IMR-90 (cell line): ENCODE measurements around the gene MAN1A2. TPM values are rescaled to one million over a fixed set of nuclear protein-coding genes. Genes with fewer than 3 reads are reported as not detected.

Experiments used
- ATAC-seq: fragments of 200-7000 bp; cut with Tn5 transposase; 2 replicates; pipeline ENCODE4 v1.9.1; 2020; ENCODE audit warnings: low read depth, mild to moderate bottlenecking, moderate library complexity
- BruUV-seq: library from RNA; stranded (reverse); fragments of 400-500 nt; replicated peaks from 2 replicates; lab custom pipeline; 2021; lab: Mats Ljungman, UMichigan
- CTCF ChIA-PET: fragments of 300-600 bp; formaldehyde crosslinking; extraction: SDS; loops from one replicate; lab custom pipeline; 2021; ENCODE audit warnings: antibody characterized with exemption; lab: Yijun Ruan, JAX
- POLR2A ChIA-PET: fragments of 300-600 bp; sonication (Branson Sonifier 250); formaldehyde crosslinking; loops from one replicate; lab custom pipeline; 2022; ENCODE audit warnings: antibody characterized with exemption; ENCODE audit not compliant: unreplicated experiment; lab: Charles Lee
- DNase-seq: peaks from one replicate; pipeline ENCODE4 v3.0.0; 2013
- H2AFZ ChIP-seq: replicated peaks from 2 replicates; pipeline ENCODE3; 2013; ENCODE audit warnings: low read length, mild to moderate bottlenecking; ENCODE audit not compliant: poor library complexity
- H2AK5ac ChIP-seq: 2 replicates; pipeline ENCODE4 v1.6.1; 2013; ENCODE audit warnings: low read depth, low read length, inconsistent platforms
- H2AK9ac ChIP-seq: replicated peaks from 2 replicates; pipeline ENCODE3; 2013; ENCODE audit warnings: mild to moderate bottlenecking, low read depth, low read length, moderate library complexity; ENCODE audit not compliant: poor library complexity
- H2BK120ac ChIP-seq: 2 replicates; pipeline ENCODE4 v1.6.1; 2013; ENCODE audit warnings: low read depth, low read length, inconsistent platforms
- H2BK15ac ChIP-seq: 3 replicates; pipeline ENCODE4 v1.6.1; 2013; ENCODE audit warnings: low read depth, low read length, inconsistent platforms
- H2BK20ac ChIP-seq: 2 replicates; pipeline ENCODE4 v1.6.1; 2013; ENCODE audit warnings: low read depth, mild to moderate bottlenecking, inconsistent platforms, low read length, moderate library complexity
- H2BK5ac ChIP-seq: 2 replicates; pipeline ENCODE4 v1.6.1; 2013; ENCODE audit warnings: mild to moderate bottlenecking, low read depth, low read length, inconsistent platforms; ENCODE audit not compliant: poor library complexity, severe bottlenecking
- H3K14ac ChIP-seq: replicated peaks from 2 replicates; pipeline ENCODE4 v1.6.1; 2013; ENCODE audit warnings: low read depth, low read length, inconsistent platforms
- H3K18ac ChIP-seq: 2 replicates; pipeline ENCODE4 v1.6.1; 2013; ENCODE audit warnings: low read depth, low read length, control low read depth
- H3K23ac ChIP-seq: 2 replicates; pipeline ENCODE4 v1.6.1; 2013; ENCODE audit warnings: low read depth, low read length, inconsistent platforms
- H3K27ac ChIP-seq: 2 replicates; pipeline ENCODE4 v1.5.1; 2013; ENCODE audit warnings: mild to moderate bottlenecking, control low read depth, low read length; ENCODE audit not compliant: insufficient read depth
- H3K27me3 ChIP-seq: 2 replicates; pipeline ENCODE4 v1.6.1; 2013; ENCODE audit warnings: low read length; ENCODE audit not compliant: control insufficient read depth, insufficient read depth
- H3K36me3 ChIP-seq: 2 replicates; pipeline ENCODE4 v1.6.1; 2013; ENCODE audit warnings: low read length, mixed read lengths; ENCODE audit not compliant: control insufficient read depth, insufficient read depth
- H3K4ac ChIP-seq: 2 replicates; pipeline ENCODE4 v1.6.1; 2013; ENCODE audit warnings: low read depth, low read length, inconsistent platforms
- H3K4me1 ChIP-seq: 2 replicates; pipeline ENCODE4 v1.6.1; 2013; ENCODE audit warnings: low read length, mixed read lengths; ENCODE audit not compliant: control insufficient read depth, insufficient read depth
- H3K4me2 ChIP-seq: 2 replicates; pipeline ENCODE4 v1.6.1; 2013; ENCODE audit warnings: low read depth, mild to moderate bottlenecking, control low read depth, low read length, moderate library complexity
- H3K4me3 ChIP-seq: 2 replicates; pipeline ENCODE4 v1.5.1; 2013; ENCODE audit warnings: low read depth, mild to moderate bottlenecking, control low read depth, low read length, moderate library complexity; ENCODE audit not compliant: insufficient read depth
- H3K56ac ChIP-seq: 2 replicates; pipeline ENCODE4 v1.6.1; 2013; ENCODE audit warnings: low read length, inconsistent platforms; ENCODE audit not compliant: insufficient read depth; ENCODE audit errors: extremely low read depth
- H3K79me1 ChIP-seq, 2 experiments: 2 replicates each; pipeline ENCODE4 v1.6.1; 2013; ENCODE audit warnings: low read length in 2 of 2, inconsistent platforms in 1 of 2, low read depth in 1 of 2
- H3K9ac ChIP-seq: 2 replicates; pipeline ENCODE4 v1.6.1; 2013; ENCODE audit warnings: low read depth, low read length, control low read depth
- H3K9me1 ChIP-seq: 2 replicates; pipeline ENCODE4 v1.6.1; 2013; ENCODE audit warnings: low read length, inconsistent platforms; ENCODE audit not compliant: insufficient read depth
- H3K9me3 ChIP-seq: 2 replicates; pipeline ENCODE4 v1.6.1; 2013; ENCODE audit warnings: low read length; ENCODE audit not compliant: control insufficient read depth, insufficient read depth
- H4K20me1 ChIP-seq: 2 replicates; pipeline ENCODE4 v1.6.1; 2013; ENCODE audit warnings: low read length, inconsistent platforms; ENCODE audit not compliant: insufficient read depth
- H4K5ac ChIP-seq: 2 replicates; pipeline ENCODE4 v1.6.1; 2013; ENCODE audit warnings: mild to moderate bottlenecking, low read depth, low read length, control low read depth
- H4K8ac ChIP-seq, 2 experiments: 2 replicates each; pipeline ENCODE4 v1.6.1; 2013; ENCODE audit warnings: low read depth in 2 of 2, low read length in 2 of 2, control low read depth in 1 of 2, inconsistent platforms in 1 of 2
- H4K91ac ChIP-seq: 2 replicates; pipeline ENCODE4 v1.6.1; 2013; ENCODE audit warnings: low read depth, low read length, inconsistent platforms; ENCODE audit not compliant: insufficient read depth
- BHLHE40 ChIP-seq: fragments of 150-350 bp; IDR thresholded peaks from 2 replicates; pipeline ENCODE4 v1.6.1; 2016; ENCODE audit warnings: mild to moderate bottlenecking, low read depth, low read length
- CEBPB ChIP-seq: IDR thresholded peaks from 2 replicates; pipeline ENCODE4 v1.6.1; 2012; ENCODE audit warnings: low read depth, low read length, improper control_type of control experiment
- CHD1 ChIP-seq: IDR thresholded peaks from 2 replicates; pipeline ENCODE4 v1.6.1; 2012; ENCODE audit warnings: low read depth, low read length, improper control_type of control experiment
- FOS ChIP-seq: fragments of 150-350 bp; IDR thresholded peaks from 2 replicates; pipeline ENCODE4 v1.6.1; 2016; ENCODE audit warnings: low read depth, low read length
- MAFK ChIP-seq: IDR thresholded peaks from 2 replicates; pipeline ENCODE4 v1.6.1; 2012; ENCODE audit warnings: low read depth, low read length, improper control_type of control experiment
- MAZ ChIP-seq: IDR thresholded peaks from 2 replicates; pipeline ENCODE4 v1.6.1; 2012; ENCODE audit warnings: low read depth, mild to moderate bottlenecking, low read length, improper control_type of control experiment, moderate library complexity, borderline replicate concordance
- MXI1 ChIP-seq: IDR thresholded peaks from 2 replicates; pipeline ENCODE4 v1.6.1; 2012; ENCODE audit warnings: low read depth, mild to moderate bottlenecking, low read length, moderate library complexity, borderline replicate concordance
- NFE2L2 ChIP-seq: fragments of 150-350 bp; IDR thresholded peaks from 2 replicates; pipeline ENCODE4 v1.6.1; 2016; ENCODE audit warnings: low read depth, mild to moderate bottlenecking, low read length
- POLR2A ChIP-seq: IDR thresholded peaks from 2 replicates; pipeline ENCODE4 v1.6.1; 2012; ENCODE audit warnings: mild to moderate bottlenecking, low read depth, low read length
- RAD21 ChIP-seq: IDR thresholded peaks from 2 replicates; pipeline ENCODE4 v1.6.1; 2012; ENCODE audit warnings: low read length, improper control_type of control experiment
- RCOR1 ChIP-seq: IDR thresholded peaks from 2 replicates; pipeline ENCODE4 v1.6.1; 2012; ENCODE audit warnings: mild to moderate bottlenecking, low read length, improper control_type of control experiment; ENCODE audit not compliant: insufficient replicate concordance
- RFX5 ChIP-seq: IDR thresholded peaks from 2 replicates; pipeline ENCODE4 v1.8.0; 2012; ENCODE audit warnings: low read depth, mild to moderate bottlenecking, low read length, moderate library complexity
- SMC3 ChIP-seq: fragments of 150-350 bp; IDR thresholded peaks from 2 replicates; pipeline ENCODE4 v1.6.1; 2016; ENCODE audit warnings: low read depth, mild to moderate bottlenecking, antibody characterized with exemption, low read length, moderate library complexity
- WGBS, 2 experiments: methylation state at CpG; one replicate each; pipeline versions ENCODE4 v1.1.5 to v1.1.7; 2013; ENCODE audit warnings: missing lambda C conversion rate in 2 of 2; ENCODE audit not compliant: insufficient read length in 1 of 2; ENCODE audit errors: extremely low coverage in 2 of 2; 5-methylcytosine and 5-hydroxymethylcytosine counted together
- dilution Hi-C: fragments of 300-500 bp; cut with HindIII; formaldehyde crosslinking; loops from one replicate; pipeline ENCODE4 v1.14.3; 2018; ENCODE audit warnings: low sequenced_read_pairs; ENCODE audit not compliant: unreplicated experiment
- in situ Hi-C: fragments of 300-500 bp; cut with MboI; formaldehyde crosslinking; loops from 3 replicates; pipeline ENCODE4 v1.14.3; 2019; ENCODE audit warnings: low sequenced_read_pairs, inconsistent platforms, mixed read lengths
- intact Hi-C: fragments of 100-400 bp; cut with micrococcal nuclease; formaldehyde crosslinking; loops from 2 replicates; pipeline ENCODE4 v1.10.0; 2022
- polyA plus RNA-seq, 3 experiments: library from polyadenylated mRNA; depleted of rRNA; stranded (reverse); fragments of >200 nt; gene quantifications; 2 replicates each; pipeline ENCODE4 v1.2.3, GENCODE V29; 2012; ENCODE audit warnings: low replicate concordance in 1 of 3
- total RNA-seq: library from RNA; depleted of rRNA; stranded (reverse); fragments of >200 nt; gene quantifications from 2 replicates; pipeline ENCODE4 v1.2.3, GENCODE V29; 2012
- TF ChIP-seq, protein P1 (sequence below): conservative IDR thresholded peaks from 2 replicates; pipeline ENCODE4 v1.5.1; 2012; ENCODE audit warnings: mild to moderate bottlenecking, low read depth, low read length, improper control_type of control experiment
- TF ChIP-seq, protein P2 (sequence below): fragments of 150-350 bp; IDR thresholded peaks from 2 replicates; pipeline ENCODE4 v1.6.1; 2017; ENCODE audit warnings: mild to moderate bottlenecking, antibody characterized with exemption, low read length, low read depth
- TF ChIP-seq, protein P3 (sequence below): fragments of 150-350 bp; IDR thresholded peaks from 2 replicates; pipeline ENCODE4 v1.6.1; 2016; ENCODE audit warnings: low read depth, mild to moderate bottlenecking, low read length, moderate library complexity, borderline replicate concordance

Gene MAN1A2
- total and polyA plus RNA-seq, 2 of the 4 experiments (the other 2 are of a cell fraction), result 12.4 to 29.4 TPM

DNA sequence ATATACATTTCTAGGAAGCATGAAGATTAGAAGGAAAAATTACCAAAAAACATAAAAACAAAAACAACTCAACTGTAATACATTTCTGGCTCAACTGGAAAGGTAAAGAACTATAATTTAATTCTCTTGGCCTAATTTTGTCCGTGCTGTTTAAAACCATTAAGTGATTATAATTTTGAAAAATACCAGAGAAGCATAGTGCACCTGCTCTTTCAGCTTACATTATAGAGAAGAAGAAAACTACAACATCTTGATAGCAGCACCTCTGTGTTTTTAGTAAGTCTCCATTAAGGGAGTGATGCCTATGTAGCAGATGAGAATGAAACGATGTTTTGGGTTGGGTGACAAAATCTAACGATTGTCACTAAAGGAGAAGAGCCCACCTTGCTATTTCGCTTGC is 19.3 kb upstream of the MAN1A2 start:
- no peak overlapping the region for H3K14ac ChIP-seq
- no peak overlapping the region for H3K4me2 ChIP-seq
- no peak overlapping the region for H2BK15ac ChIP-seq
- H2BK5ac ChIP-seq, result no peak overlapping the region
- H2AK5ac ChIP-seq, result no peak overlapping the region
- H2AFZ ChIP-seq, result no peak overlapping the region
- H3K79me1 ChIP-seq, result no peaks in the 10 kb centered on the region
- no CpG with 5 or more reads among the region's 4 CpGs for WGBS, 2 experiments
- intact Hi-C loops, result no loop called here
- H3K4me1 ChIP-seq, result no peaks in the 10 kb centered on the region
- no peak overlapping the region for H2BK20ac ChIP-seq
- no peak overlapping the region for H4K8ac ChIP-seq
- no peak overlapping the region for H2AK9ac ChIP-seq
- no peaks in the 10 kb centered on the region for H3K9me3 ChIP-seq
- no TSS peak for BruUV-seq
- no peak overlapping the region for H3K9ac ChIP-seq
- dilution Hi-C loops, result no loop called here
- no peaks in the 10 kb centered on the region; the same call in 1 of the 2 replicates for H3K27me3 ChIP-seq
- no peak for DNase-seq
- H3K27ac ChIP-seq, result no peak overlapping the region
- no peaks in the 10 kb centered on the region for H4K20me1 ChIP-seq
- H2BK120ac ChIP-seq, result no peak overlapping the region
- no peak overlapping the region for H3K18ac ChIP-seq
- ChIA-PET CTCF (no interaction called here), POLR2A (no interaction called here)
- H3K9me1 ChIP-seq, result no peaks in the 10 kb centered on the region
- H3K23ac ChIP-seq, result no peak overlapping the region
- in situ Hi-C loops, result no loop called here
- H3K36me3 ChIP-seq, result no peaks in the 10 kb centered on the region
- H4K91ac ChIP-seq, result no peak overlapping the region
- no peak overlapping the region for H4K5ac ChIP-seq
- no peak overlapping the region for H3K56ac ChIP-seq
- no peak for TF ChIP-seq SMC3
- TF ChIP-seq CHD1, result no peak
- TF ChIP-seq RFX5, result no peak
- TF ChIP-seq NFE2L2, result no peak
- TF ChIP-seq CEBPB, result no peak
- TF ChIP-seq FOS, result no peak
- TF ChIP-seq, protein P1, sequence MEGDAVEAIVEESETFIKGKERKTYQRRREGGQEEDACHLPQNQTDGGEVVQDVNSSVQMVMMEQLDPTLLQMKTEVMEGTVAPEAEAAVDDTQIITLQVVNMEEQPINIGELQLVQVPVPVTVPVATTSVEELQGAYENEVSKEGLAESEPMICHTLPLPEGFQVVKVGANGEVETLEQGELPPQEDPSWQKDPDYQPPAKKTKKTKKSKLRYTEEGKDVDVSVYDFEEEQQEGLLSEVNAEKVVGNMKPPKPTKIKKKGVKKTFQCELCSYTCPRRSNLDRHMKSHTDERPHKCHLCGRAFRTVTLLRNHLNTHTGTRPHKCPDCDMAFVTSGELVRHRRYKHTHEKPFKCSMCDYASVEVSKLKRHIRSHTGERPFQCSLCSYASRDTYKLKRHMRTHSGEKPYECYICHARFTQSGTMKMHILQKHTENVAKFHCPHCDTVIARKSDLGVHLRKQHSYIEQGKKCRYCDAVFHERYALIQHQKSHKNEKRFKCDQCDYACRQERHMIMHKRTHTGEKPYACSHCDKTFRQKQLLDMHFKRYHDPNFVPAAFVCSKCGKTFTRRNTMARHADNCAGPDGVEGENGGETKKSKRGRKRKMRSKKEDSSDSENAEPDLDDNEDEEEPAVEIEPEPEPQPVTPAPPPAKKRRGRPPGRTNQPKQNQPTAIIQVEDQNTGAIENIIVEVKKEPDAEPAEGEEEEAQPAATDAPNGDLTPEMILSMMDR, result no peak
- no peak for TF ChIP-seq POLR2A
- no peak for TF ChIP-seq MAZ
- TF ChIP-seq MAFK, result no peak
- TF ChIP-seq RAD21, result no peak
- TF ChIP-seq, protein P2, sequence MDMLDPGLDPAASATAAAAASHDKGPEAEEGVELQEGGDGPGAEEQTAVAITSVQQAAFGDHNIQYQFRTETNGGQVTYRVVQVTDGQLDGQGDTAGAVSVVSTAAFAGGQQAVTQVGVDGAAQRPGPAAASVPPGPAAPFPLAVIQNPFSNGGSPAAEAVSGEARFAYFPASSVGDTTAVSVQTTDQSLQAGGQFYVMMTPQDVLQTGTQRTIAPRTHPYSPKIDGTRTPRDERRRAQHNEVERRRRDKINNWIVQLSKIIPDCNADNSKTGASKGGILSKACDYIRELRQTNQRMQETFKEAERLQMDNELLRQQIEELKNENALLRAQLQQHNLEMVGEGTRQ, result no peak
- TF ChIP-seq RCOR1, result no peak
- no peak for TF ChIP-seq BHLHE40
- TF ChIP-seq MXI1, result no peak
- TF ChIP-seq, protein P3, sequence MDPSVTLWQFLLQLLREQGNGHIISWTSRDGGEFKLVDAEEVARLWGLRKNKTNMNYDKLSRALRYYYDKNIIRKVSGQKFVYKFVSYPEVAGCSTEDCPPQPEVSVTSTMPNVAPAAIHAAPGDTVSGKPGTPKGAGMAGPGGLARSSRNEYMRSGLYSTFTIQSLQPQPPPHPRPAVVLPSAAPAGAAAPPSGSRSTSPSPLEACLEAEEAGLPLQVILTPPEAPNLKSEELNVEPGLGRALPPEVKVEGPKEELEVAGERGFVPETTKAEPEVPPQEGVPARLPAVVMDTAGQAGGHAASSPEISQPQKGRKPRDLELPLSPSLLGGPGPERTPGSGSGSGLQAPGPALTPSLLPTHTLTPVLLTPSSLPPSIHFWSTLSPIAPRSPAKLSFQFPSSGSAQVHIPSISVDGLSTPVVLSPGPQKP, result no peak
- H3K4me3 ChIP-seq, result no peak overlapping the region
- no peak overlapping the region for H3K4ac ChIP-seq
- ATAC-seq, result no peak
